Astrocyte (in vitro differentiated cells and primary cell): ENCODE measurements around the gene SAPCD2. TPM values are rescaled to one million over a fixed set of nuclear protein-coding genes. Genes with fewer than 3 reads are reported as not detected.

Experiments
- DNase-seq: peaks from one replicate; pipeline ENCODE4 v3.0.0-alpha.2; 2010; ENCODE audit warnings: low read depth
- FAIRE-seq: peaks from 2 replicates; lab custom pipeline; 2011; peaks lifted over from hg19 to GRCh38; lab: Jason Lieb, UNC
- H2AFZ ChIP-seq: 2 replicates; pipeline ENCODE4 v1.6.0; 2012; ENCODE audit warnings: low read depth, low read length, inconsistent platforms
- H3K27ac ChIP-seq: 2 replicates; pipeline ENCODE4 v1.5.1; 2011; ENCODE audit warnings: low read depth, low read length, inconsistent platforms
- H3K27me3 ChIP-seq: 2 replicates; pipeline ENCODE4 v1.6.0; 2011; ENCODE audit warnings: low read length, inconsistent platforms; ENCODE audit not compliant: insufficient read depth
- H3K36me3 ChIP-seq: 2 replicates; pipeline ENCODE4 v1.5.1; 2011; ENCODE audit warnings: low read length, inconsistent platforms; ENCODE audit not compliant: insufficient read depth
- H3K4me1 ChIP-seq: 2 replicates; pipeline ENCODE4 v1.5.1; 2011; ENCODE audit warnings: low read length, inconsistent platforms; ENCODE audit not compliant: insufficient read depth
- H3K4me2 ChIP-seq: 2 replicates; pipeline ENCODE4 v1.6.0; 2012; ENCODE audit warnings: low read length, inconsistent platforms
- H3K4me3 ChIP-seq: 2 replicates; pipeline ENCODE4 v1.5.1; 2011; ENCODE audit warnings: low read depth, mild to moderate bottlenecking, low read length, inconsistent platforms; ENCODE audit not compliant: insufficient read depth
- H3K79me2 ChIP-seq: 2 replicates; pipeline ENCODE4 v1.6.0; 2012; ENCODE audit warnings: mild to moderate bottlenecking, low read length, inconsistent platforms; ENCODE audit not compliant: insufficient read depth
- H3K9ac ChIP-seq: 2 replicates; pipeline ENCODE4 v1.6.0; 2012; ENCODE audit warnings: mild to moderate bottlenecking, low read length, inconsistent platforms
- H3K9me3 ChIP-seq: 2 replicates; pipeline ENCODE4 v1.5.1; 2012; ENCODE audit warnings: low read depth, mild to moderate bottlenecking, low read length, inconsistent platforms; ENCODE audit not compliant: insufficient read depth
- H4K20me1 ChIP-seq: 2 replicates; pipeline ENCODE4 v1.6.0; 2012; ENCODE audit warnings: low read length, inconsistent platforms; ENCODE audit not compliant: insufficient read depth
- H3K27ac Mint-ChIP-seq: one replicate; pipeline ENCODE4 v1.8.0; 2021; ENCODE audit warnings: mild to moderate bottlenecking, mixed read lengths; ENCODE audit not compliant: unreplicated experiment
- H3K27me3 Mint-ChIP-seq: one replicate; pipeline ENCODE4 v1.8.0; 2021; ENCODE audit warnings: low read depth, mixed read lengths; ENCODE audit not compliant: unreplicated experiment
- H3K36me3 Mint-ChIP-seq: one replicate; pipeline ENCODE4 v1.8.0; 2021; ENCODE audit warnings: low read depth, mixed read lengths; ENCODE audit not compliant: unreplicated experiment
- H3K4me1 Mint-ChIP-seq: one replicate; pipeline ENCODE4 v1.8.0; 2021; ENCODE audit warnings: low read depth, mixed read lengths; ENCODE audit not compliant: unreplicated experiment
- H3K4me3 Mint-ChIP-seq: one replicate; pipeline ENCODE4 v1.8.0; 2021; ENCODE audit warnings: mild to moderate bottlenecking, moderate library complexity, mixed read lengths; ENCODE audit not compliant: unreplicated experiment
- H3K9me3 Mint-ChIP-seq: one replicate; pipeline ENCODE4 v1.8.0; 2021; ENCODE audit warnings: mild to moderate bottlenecking, mixed read lengths; ENCODE audit not compliant: unreplicated experiment
- EZH2 ChIP-seq: IDR thresholded peaks from 2 replicates; pipeline ENCODE4 v1.6.1; 2012; ENCODE audit warnings: mild to moderate bottlenecking, low read length, inconsistent platforms; ENCODE audit not compliant: insufficient read depth
- total RNA-seq: library from RNA; stranded (reverse); gene quantifications from 2 replicates; pipeline ENCODE4 v1.2.1, GENCODE V29; 2021
- TF ChIP-seq, protein P1 (sequence below): IDR thresholded peaks from 2 replicates; pipeline ENCODE4 v1.5.1; 2011; ENCODE audit warnings: low read depth, mild to moderate bottlenecking, inconsistent platforms, low read length, moderate library complexity; ENCODE audit not compliant: insufficient read depth

Gene SAPCD2
- total RNA-seq, 1 donor from 2014 or later: 0.43 TPM

DNA sequence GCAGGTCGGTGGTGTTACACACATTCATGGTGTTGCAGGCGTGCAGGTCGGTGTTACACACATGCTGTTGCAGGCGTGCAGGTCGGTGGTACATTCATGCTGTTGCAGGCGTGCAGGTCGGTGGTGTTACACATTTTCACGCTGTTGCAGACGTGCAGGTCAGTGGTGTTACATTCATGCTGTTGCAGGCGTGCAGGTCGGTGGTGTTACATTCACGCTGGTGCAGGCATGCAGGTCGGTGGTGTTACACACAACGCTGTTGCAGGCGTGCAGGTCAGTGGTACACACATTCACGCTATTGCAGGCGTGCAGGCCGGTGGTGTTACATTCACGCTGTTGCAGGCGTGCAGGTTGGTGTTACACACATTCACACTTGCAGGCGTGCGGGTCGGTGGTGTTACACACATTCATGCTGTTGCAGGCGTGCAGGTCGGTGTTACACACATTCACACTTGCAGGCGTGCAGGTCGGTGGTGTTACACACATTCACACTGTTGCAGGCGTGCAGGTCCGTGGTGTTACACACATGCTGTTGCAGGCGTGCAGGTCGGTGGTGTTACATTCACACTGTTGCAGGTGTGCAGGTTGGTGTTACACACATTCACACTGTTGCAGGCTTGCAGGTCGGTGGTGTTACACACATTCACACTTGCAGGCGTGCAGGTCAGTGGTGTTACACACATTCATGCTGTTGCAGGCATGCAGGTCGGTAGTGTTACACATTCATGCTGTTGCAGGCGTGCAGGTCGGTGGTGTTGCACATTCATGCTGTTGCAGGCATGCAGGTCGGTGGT lies 33.0 kb upstream of the SAPCD2 start:
- no peak overlapping the region for H3K9ac ChIP-seq
- FAIRE-seq (no peak), DNase-seq (no peak)
- H2AFZ ChIP-seq: no peak overlapping the region
- H3K27me3 ChIP-seq: no peaks in the 10 kb centered on the region
- H3K36me3 ChIP-seq: peaks cover 29% of the 10 kb centered on the region
- Mint-ChIP-seq H3K36me3 (peaks cover 17% of the 10 kb centered on the region), H3K27ac (no peak overlapping the region), H3K9me3 (no peaks in the 10 kb centered on the region), H3K4me3 (no peak overlapping the region), H3K4me1 (no peaks in the 10 kb centered on the region), H3K27me3 (no peaks in the 10 kb centered on the region)
- H3K27ac ChIP-seq: no peak overlapping the region
- peaks cover 19% of the 10 kb centered on the region for H3K9me3 ChIP-seq
- peaks cover 10% of the 10 kb centered on the region for H4K20me1 ChIP-seq
- TF ChIP-seq, protein P1, sequence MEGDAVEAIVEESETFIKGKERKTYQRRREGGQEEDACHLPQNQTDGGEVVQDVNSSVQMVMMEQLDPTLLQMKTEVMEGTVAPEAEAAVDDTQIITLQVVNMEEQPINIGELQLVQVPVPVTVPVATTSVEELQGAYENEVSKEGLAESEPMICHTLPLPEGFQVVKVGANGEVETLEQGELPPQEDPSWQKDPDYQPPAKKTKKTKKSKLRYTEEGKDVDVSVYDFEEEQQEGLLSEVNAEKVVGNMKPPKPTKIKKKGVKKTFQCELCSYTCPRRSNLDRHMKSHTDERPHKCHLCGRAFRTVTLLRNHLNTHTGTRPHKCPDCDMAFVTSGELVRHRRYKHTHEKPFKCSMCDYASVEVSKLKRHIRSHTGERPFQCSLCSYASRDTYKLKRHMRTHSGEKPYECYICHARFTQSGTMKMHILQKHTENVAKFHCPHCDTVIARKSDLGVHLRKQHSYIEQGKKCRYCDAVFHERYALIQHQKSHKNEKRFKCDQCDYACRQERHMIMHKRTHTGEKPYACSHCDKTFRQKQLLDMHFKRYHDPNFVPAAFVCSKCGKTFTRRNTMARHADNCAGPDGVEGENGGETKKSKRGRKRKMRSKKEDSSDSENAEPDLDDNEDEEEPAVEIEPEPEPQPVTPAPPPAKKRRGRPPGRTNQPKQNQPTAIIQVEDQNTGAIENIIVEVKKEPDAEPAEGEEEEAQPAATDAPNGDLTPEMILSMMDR: no peak
- no peak for TF ChIP-seq EZH2
- H3K4me3 ChIP-seq: no peak overlapping the region
- no peaks in the 10 kb centered on the region for H3K79me2 ChIP-seq
- H3K4me1 ChIP-seq: no peaks in the 10 kb centered on the region
- no peak overlapping the region for H3K4me2 ChIP-seq

DNA sequence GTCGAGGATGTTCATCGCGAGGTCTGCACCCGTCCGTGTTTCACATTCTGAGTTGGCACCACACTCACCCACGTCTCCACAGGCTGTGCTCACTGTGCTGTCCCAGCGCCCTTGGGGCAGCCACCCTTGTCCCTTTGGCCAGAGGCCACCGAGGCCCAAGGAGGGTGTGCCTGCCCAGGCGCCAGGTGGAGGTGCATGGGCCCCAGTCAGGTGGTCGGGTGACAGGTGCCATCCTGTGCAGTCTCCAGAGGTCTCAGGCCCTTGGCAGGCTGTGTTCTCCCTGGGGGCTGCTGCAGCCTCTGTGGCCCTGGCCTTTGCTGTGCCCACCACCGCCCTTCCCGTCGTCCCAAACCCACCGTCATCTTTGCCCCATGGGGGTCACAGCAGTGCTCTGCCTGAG lies 28.9 kb upstream of the SAPCD2 start:
- FAIRE-seq (no peak), DNase-seq (no peak)
- H3K27ac Mint-ChIP-seq: no peak overlapping the region
- H3K4me1 Mint-ChIP-seq: no peaks in the 10 kb centered on the region
- H3K79me2 ChIP-seq: no peaks in the 10 kb centered on the region
- H3K9me3 ChIP-seq: peaks cover 19% of the 10 kb centered on the region
- H4K20me1 ChIP-seq: peaks cover 16% of the 10 kb centered on the region
- H3K4me1 ChIP-seq: no peaks in the 10 kb centered on the region
- H3K27ac ChIP-seq: no peak overlapping the region
- H3K27me3 ChIP-seq: no peaks in the 10 kb centered on the region
- no peak overlapping the region for H3K9ac ChIP-seq
- no peaks in the 10 kb centered on the region for H3K9me3 Mint-ChIP-seq
- no peak overlapping the region for H3K4me3 Mint-ChIP-seq
- no peak overlapping the region for H2AFZ ChIP-seq
- H3K4me2 ChIP-seq: no peak overlapping the region
- H3K27me3 Mint-ChIP-seq: no peaks in the 10 kb centered on the region
- H3K4me3 ChIP-seq: no peak overlapping the region
- TF ChIP-seq, protein P1: no peak
- TF ChIP-seq EZH2: no peak
- peaks cover 35% of the 10 kb centered on the region for H3K36me3 ChIP-seq
- H3K36me3 Mint-ChIP-seq: peaks cover 24% of the 10 kb centered on the region

DNA sequence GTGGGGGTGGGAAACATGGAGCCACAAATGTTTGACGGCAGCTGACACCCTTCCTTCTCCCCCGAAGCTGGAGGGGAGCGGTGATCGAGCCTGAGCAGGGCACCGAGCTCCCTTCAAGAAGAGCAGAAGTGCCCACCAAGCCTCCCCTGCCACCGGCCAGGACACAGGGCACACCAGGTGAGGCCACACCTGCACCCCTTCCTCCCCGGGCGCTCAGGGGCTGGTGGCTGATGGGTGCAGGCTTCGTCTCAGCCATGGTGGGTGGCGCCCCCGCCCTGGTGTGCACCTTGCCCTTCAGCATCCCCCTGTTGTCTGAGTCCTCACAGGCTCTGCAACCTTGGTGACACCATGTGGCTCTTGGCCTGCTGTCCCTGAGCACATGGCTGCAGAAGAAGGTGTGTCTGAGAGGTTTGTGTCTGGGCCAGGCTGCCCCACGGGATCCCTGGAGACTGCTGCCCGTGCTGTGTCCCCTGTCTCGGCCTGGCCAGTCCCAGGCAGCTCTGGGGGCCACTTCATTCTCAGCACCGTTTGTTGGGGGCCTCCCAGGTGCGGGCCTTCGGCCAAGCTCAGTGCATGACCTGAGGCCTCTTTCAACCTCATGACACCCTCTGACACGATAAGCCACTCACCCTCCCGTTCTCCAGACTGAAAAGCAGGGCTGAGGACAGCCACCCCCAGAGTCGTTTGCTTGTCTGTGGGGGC lies 27.6 kb upstream of the SAPCD2 start:
- H3K9me3 Mint-ChIP-seq: no peaks in the 10 kb centered on the region
- peaks cover 17% of the 10 kb centered on the region for H3K36me3 Mint-ChIP-seq
- FAIRE-seq (no peak), DNase-seq (no peak)
- no peaks in the 10 kb centered on the region for H3K4me1 Mint-ChIP-seq
- no peak overlapping the region for H3K27ac ChIP-seq
- no peaks in the 10 kb centered on the region for H3K4me1 ChIP-seq
- no peak overlapping the region for H3K9ac ChIP-seq
- H3K4me3 ChIP-seq: no peak overlapping the region
- no peak overlapping the region for H3K27ac Mint-ChIP-seq
- H3K9me3 ChIP-seq: peaks cover 12% of the 10 kb centered on the region
- TF ChIP-seq, protein P1: no peak
- no peak for TF ChIP-seq EZH2
- H3K27me3 Mint-ChIP-seq: no peaks in the 10 kb centered on the region
- no peak overlapping the region for H3K4me2 ChIP-seq
- peaks cover 16% of the 10 kb centered on the region for H4K20me1 ChIP-seq
- peaks cover 27% of the 10 kb centered on the region for H3K36me3 ChIP-seq
- no peaks in the 10 kb centered on the region for H3K27me3 ChIP-seq
- no peaks in the 10 kb centered on the region for H3K79me2 ChIP-seq
- no peak overlapping the region for H3K4me3 Mint-ChIP-seq
- no peak overlapping the region for H2AFZ ChIP-seq
